ENCODE data around the gene BCL10.

DNA sequence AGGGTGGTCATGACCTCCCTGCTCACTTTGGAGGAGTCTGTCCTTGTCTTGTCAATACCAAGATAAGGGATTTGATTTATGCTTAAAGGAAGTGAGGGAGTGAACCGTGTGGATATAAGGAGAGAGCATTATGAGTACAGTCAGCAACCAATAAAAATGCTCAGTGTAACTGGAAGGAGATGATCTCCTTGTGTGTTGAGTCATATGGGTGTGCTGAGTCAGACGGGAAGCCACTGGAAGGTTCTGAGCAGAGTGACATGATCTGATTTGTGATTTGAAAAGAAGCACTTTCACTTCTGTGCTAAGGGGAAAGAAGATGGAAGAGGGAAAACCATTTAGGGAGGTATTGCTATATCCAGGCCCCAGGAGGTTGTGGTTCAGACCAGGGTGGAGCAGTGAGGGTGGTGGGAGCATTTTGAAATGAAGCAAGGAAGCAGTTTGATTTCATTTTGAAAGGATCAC lies 2.5 kb upstream of the BCL10 start:
- TF ChIP-seq POLR2A (IDR thresholded peaks at IDR 0.05) = no peak
- no peak for TF ChIP-seq CTCF (IDR thresholded peaks at IDR 0.05)
